Right lung (tissue), 5 donors: ENCODE results near the gene EXOC1L. TPM values are rescaled to one million over a fixed set of nuclear protein-coding genes. Genes with fewer than 3 reads are reported as not detected.
"Not testable (repeated sequence)": the region's sequence is repeated elsewhere in the genome, so short reads cannot be mapped to it uniquely, and the experiment has no call there.

Source experiments
- DNase-seq, 2 donors: peaks; one replicate each; pipeline ENCODE4 v3.0.0-alpha.2; 2013
- polyA plus RNA-seq, 5 donors: library from polyadenylated mRNA; unstranded; fragments of 120-200 nt; gene quantifications; one replicate each; pipeline versions ENCODE4 v1.2.1 to v1.2.3, GENCODE V29; 2013; ENCODE audit warnings: inconsistent platforms in 1 of 5, low replicate concordance in 1 of 5; ENCODE audit not compliant: insufficient read length in 5 of 5, insufficient read depth in 1 of 5

EXOC1L gene
- polyA plus RNA-seq, 5 donors = 0.21 to 0.52 TPM; not detected in 3

GRCh38 chr4:55837903-55838302 is 18.3 kb downstream of the EXOC1L start:
- DNase-seq = no peak

- no peak for DNase-seq
These were observed 18.8 kb downstream of the EXOC1L start for GRCh38 chr4:55838356-55838755.

- DNase-seq = no peak
These were observed 19.4 kb downstream of the EXOC1L start for GRCh38 chr4:55838952-55839351.

GRCh38 chr4:55840956-55841355 is 21.4 kb downstream of the EXOC1L start:
- DNase-seq = no peak

GRCh38 chr4:55841373-55842239 is 22.0 kb downstream of the EXOC1L start:
- not testable (repeated sequence) for DNase-seq

- DNase-seq = not testable (repeated sequence)
These were observed 22.7 kb downstream of the EXOC1L start for GRCh38 chr4:55842312-55842711.

GRCh38 chr4:55849724-55850123 is 30.1 kb downstream of the EXOC1L start:
- DNase-seq = no peak

- no peak for DNase-seq
These were observed 32.3 kb downstream of the EXOC1L start for GRCh38 chr4:55851885-55852284.

- peak; percentile 94 to 95 for DNase-seq
These were observed 34.0 kb downstream of the EXOC1L start, which contains the start of gene EXOC1 for GRCh38 chr4:55853484-55854046. Gene EXOC1, plus strand, starts transcription at chr4:55853648. Its CDS starts 4,676 bp downstream, at chr4:55858324.

- DNase-seq = no peak
These were observed 34.5 kb downstream of the EXOC1L start for GRCh38 chr4:55854129-55854528.

- DNase-seq = no peak
These were observed 38.0 kb downstream of the EXOC1L start for GRCh38 chr4:55857586-55857985.

- DNase-seq = no peak
These were observed 40.1 kb downstream of the EXOC1L start for GRCh38 chr4:55859711-55860110.

GRCh38 chr4:55864577-55865223 is 45.1 kb downstream of the EXOC1L start:
- DNase-seq = no peak

GRCh38 chr4:55865228-55865806 is 45.7 kb downstream of the EXOC1L start:
- no peak for DNase-seq

GRCh38 chr4:55866290-55866907 is 46.8 kb downstream of the EXOC1L start:
- no peak for DNase-seq

- peak; percentile 10 to 30 for DNase-seq
These were observed 47.5 kb downstream of the EXOC1L start for GRCh38 chr4:55866973-55867574.

GRCh38 chr4:55868581-55869090 is 49.0 kb downstream of the EXOC1L start:
- no peak for DNase-seq

- no peak for DNase-seq
These were observed 51.8 kb downstream of the EXOC1L start for GRCh38 chr4:55871299-55871800.

GRCh38 chr4:55874831-55875230 is 55.2 kb downstream of the EXOC1L start:
- DNase-seq = no peak

- DNase-seq = no peak
These were observed 56.8 kb downstream of the EXOC1L start for GRCh38 chr4:55876387-55876786.

GRCh38 chr4:55879224-55879623 is 59.6 kb downstream of the EXOC1L start:
- no peak for DNase-seq
